ENCODE results near the gene VEZT. TPM values are rescaled to one million over a fixed set of nuclear protein-coding genes. Genes with fewer than 3 reads are reported as not detected.

Gene VEZT
- total RNA-seq, 2 donors from 2014 or later: 146 to 201 TPM

GRCh38 chr12:95197636-95198035, 20.0 kb upstream of the VEZT start:
- no peak for DNase-seq

GRCh38 chr12:95198914-95199313, 18.7 kb upstream of the VEZT start:
- peak overlapping the region; percentile 65 for H3K27ac Mint-ChIP-seq
- Histone ChIP-seq H3K36me3 (ENCODE audit: control insufficient read depth, insufficient read depth, low read length) (peaks cover 56% of the 10 kb centered on the region), H3K4me3 (ENCODE audit: low read length) (no peak overlapping the region), H3K4me1 (ENCODE audit: control insufficient read depth, insufficient read depth, low read length) (peaks cover 7% of the 10 kb centered on the region), H3K27me3 (ENCODE audit: control insufficient read depth, insufficient read depth, low read length, poor library complexity, severe bottlenecking) (no peaks in the 10 kb centered on the region), H3K9me3 (ENCODE audit: control insufficient read depth, low read length) (no peaks in the 10 kb centered on the region), H3K27ac (ENCODE audit: low read depth, low read length) (no peak overlapping the region), H3K9ac (ENCODE audit: extremely low read depth, low read length, poor library complexity, severe bottlenecking) (no peak overlapping the region)
- no peak for TF ChIP-seq CTCF (conservative IDR thresholded peaks at IDR 0.05)
- peaks cover 41% of the 10 kb centered on the region for H3K4me1 Mint-ChIP-seq
- H3K4me3 Mint-ChIP-seq: no peak overlapping the region
- H3K9me3 Mint-ChIP-seq: no peaks in the 10 kb centered on the region
- 90 to 100% methylated on average over 1 to 4 of the region's 4 CpGs for WGBS, 2 experiments (ENCODE audit: insufficient coverage in 1 of 2, insufficient read length in 1 of 2)
- no peaks in the 10 kb centered on the region for H3K27me3 Mint-ChIP-seq (ENCODE audit: insufficient read depth)
- no peak for DNase-seq
- H3K36me3 Mint-ChIP-seq (ENCODE audit: low read depth): peaks cover 45% of the 10 kb centered on the region

More at GRCh38 chr12:95197636-95198035, 20.0 kb upstream of the VEZT start:
- Mint-ChIP-seq H3K9me3 (no peaks in the 10 kb centered on the region), H3K36me3 (ENCODE audit: low read depth) (peaks cover 45% of the 10 kb centered on the region), H3K27ac (no peak overlapping the region), H3K4me3 (no peak overlapping the region), H3K27me3 (ENCODE audit: insufficient read depth) (no peaks in the 10 kb centered on the region), H3K4me1 (peaks cover 32% of the 10 kb centered on the region)
- no peak for TF ChIP-seq CTCF (conservative IDR thresholded peaks at IDR 0.05)
- H3K27me3 ChIP-seq (ENCODE audit: control insufficient read depth, insufficient read depth, low read length, poor library complexity, severe bottlenecking): no peaks in the 10 kb centered on the region
- 94 to 95% methylated on average over 1 to 2 of the region's 2 CpGs for WGBS, 2 experiments (ENCODE audit: insufficient coverage in 1 of 2, insufficient read length in 1 of 2)
- H3K4me3 ChIP-seq (ENCODE audit: low read length): no peak overlapping the region
- no peak overlapping the region for H3K27ac ChIP-seq (ENCODE audit: low read depth, low read length)
- H3K36me3 ChIP-seq (ENCODE audit: control insufficient read depth, insufficient read depth, low read length): peaks cover 50% of the 10 kb centered on the region
- no peak overlapping the region for H3K9ac ChIP-seq (ENCODE audit: extremely low read depth, low read length, poor library complexity, severe bottlenecking)
- H3K9me3 ChIP-seq (ENCODE audit: control insufficient read depth, low read length): no peaks in the 10 kb centered on the region
- H3K4me1 ChIP-seq (ENCODE audit: control insufficient read depth, insufficient read depth, low read length): peaks cover 4% of the 10 kb centered on the region

GRCh38 chr12:95200128-95200894, 17.3 kb upstream of the VEZT start:
- H3K9me3 ChIP-seq (ENCODE audit: control insufficient read depth, low read length): no peaks in the 10 kb centered on the region
- H3K36me3 ChIP-seq (ENCODE audit: control insufficient read depth, insufficient read depth, low read length): peaks cover 64% of the 10 kb centered on the region
- 88% methylated on average over 5 of the region's 5 CpGs; no CpG with 5 or more reads in 1 of the 2 experiments for WGBS, 2 experiments (ENCODE audit: insufficient coverage in 1 of 2, insufficient read length in 1 of 2)
- peaks cover 52% of the 10 kb centered on the region for H3K36me3 Mint-ChIP-seq (ENCODE audit: low read depth)
- H3K27ac ChIP-seq (ENCODE audit: low read depth, low read length): no peak overlapping the region
- no peak overlapping the region for H3K4me3 ChIP-seq (ENCODE audit: low read length)
- no peak for DNase-seq
- no peaks in the 10 kb centered on the region for H3K9me3 Mint-ChIP-seq
- peak overlapping the region; percentile 65 for H3K27ac Mint-ChIP-seq
- peaks cover 49% of the 10 kb centered on the region for H3K4me1 Mint-ChIP-seq
- H3K27me3 ChIP-seq (ENCODE audit: control insufficient read depth, insufficient read depth, low read length, poor library complexity, severe bottlenecking): no peaks in the 10 kb centered on the region
- H3K27me3 Mint-ChIP-seq (ENCODE audit: insufficient read depth): no peaks in the 10 kb centered on the region
- H3K4me1 ChIP-seq (ENCODE audit: control insufficient read depth, insufficient read depth, low read length): peaks cover 17% of the 10 kb centered on the region
- no peak overlapping the region for H3K9ac ChIP-seq (ENCODE audit: extremely low read depth, low read length, poor library complexity, severe bottlenecking)
- no peak overlapping the region for H3K4me3 Mint-ChIP-seq
- TF ChIP-seq CTCF (conservative IDR thresholded peaks at IDR 0.05): no peak

All from endodermal cell (in vitro differentiated cells).